Raji (cell line): ENCODE results near the gene GARRE1.

Experiments used
- POLR2A ChIP-seq: IDR thresholded peaks from 2 replicates; pipeline ENCODE4 v1.6.1; 2011; ENCODE audit warnings: low read depth, low read length, control low read depth; ENCODE audit not compliant: insufficient read depth

GARRE1 gene

DNA sequence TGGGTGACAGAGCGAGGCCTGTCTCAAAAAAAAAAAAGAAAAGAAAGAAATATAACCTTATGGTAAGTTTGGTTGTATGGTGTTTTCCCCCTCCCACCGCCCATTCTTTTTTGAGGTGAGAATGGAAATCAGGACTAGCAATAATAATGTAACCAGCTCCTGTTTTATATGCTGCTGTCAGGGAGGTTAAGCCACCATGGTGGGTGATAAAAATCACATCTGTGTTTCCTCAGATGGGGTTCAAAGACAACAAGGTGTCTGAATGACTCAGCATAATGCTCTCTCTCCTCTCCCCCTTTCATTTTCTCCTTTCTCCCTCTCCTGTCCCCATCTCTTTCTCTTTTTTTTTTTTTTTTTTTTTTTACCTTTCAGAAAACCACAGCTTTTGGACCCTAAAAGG lies 28.3 kb upstream of the GARRE1 start:
- no peak for TF ChIP-seq POLR2A

DNA sequence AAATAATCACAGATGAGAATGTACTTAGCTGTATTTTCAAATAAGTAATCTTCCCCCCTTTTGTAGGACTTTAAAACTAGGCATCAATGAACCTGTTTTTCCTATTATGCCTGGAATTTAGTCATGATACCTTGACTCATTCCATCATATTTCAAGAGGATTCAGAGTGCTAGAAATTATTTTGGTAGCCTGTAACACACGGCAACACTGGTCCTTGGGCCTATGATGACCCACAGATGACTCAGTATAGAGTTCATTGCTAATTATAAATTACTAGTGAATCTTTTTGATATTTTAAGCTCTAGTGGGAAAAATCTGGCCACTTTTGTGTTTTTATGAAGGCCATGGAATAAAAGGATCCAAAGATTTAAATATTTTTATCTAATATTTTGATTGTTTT lies 26.0 kb upstream of the GARRE1 start:
- no peak for TF ChIP-seq POLR2A

DNA sequence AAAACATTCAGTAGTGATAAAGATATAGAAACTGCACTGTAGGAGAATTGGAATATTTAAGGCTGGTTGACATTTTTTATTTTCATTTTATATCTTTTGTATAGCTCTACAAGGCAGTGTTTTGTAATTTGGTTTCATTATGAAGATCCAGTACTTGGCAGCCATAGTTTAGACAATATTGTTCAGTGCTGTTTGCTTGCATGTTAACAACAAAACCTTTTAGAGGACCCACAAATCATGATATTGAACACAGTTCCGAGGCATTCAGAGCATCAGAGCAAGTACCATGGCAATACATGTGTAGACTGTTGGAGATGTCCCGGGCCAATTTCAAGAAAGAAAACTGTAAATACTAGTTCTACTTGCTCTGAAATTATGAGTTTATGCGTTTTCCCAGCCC lies 25.6 kb upstream of the GARRE1 start:
- TF ChIP-seq POLR2A, result no peak

DNA sequence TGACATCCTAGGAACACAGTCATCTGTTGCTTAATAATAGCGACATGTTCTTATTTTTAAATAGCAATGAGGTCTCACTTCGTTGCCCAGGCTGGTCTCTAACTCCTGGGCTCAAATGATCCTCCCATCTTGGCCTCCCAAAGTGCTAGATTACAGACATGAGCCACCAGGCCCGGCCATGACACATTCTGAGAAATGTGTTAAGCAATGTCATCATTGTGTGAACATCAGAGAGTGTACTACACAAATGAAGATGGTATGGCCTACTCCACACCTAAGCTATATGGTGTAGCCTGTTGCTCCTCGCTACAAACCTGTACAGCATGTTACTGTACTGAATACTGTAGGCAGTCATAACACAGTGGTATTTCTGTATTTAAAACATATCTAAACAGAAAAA lies 24.6 kb upstream of the GARRE1 start:
- TF ChIP-seq POLR2A, result no peak

DNA sequence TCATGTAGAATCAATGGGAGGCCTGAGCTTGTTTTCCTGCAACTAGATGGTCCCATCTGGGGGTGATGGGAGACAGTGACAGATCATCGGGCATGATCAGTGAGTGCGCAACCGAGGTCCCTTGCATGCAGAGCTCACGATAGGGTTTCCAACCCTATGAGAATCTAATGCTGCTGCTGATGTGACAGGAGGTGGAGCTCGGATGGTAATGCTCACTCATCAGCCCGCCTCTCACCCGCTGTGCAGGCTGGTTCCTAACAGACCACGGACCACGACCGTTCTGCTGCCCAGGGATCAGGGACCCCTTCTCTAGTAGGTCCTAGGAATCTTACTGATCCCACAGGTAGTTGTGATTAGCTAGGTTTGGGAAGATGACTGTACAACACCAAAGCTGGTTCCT lies 23.5 kb upstream of the GARRE1 start:
- TF ChIP-seq POLR2A, result no peak

DNA sequence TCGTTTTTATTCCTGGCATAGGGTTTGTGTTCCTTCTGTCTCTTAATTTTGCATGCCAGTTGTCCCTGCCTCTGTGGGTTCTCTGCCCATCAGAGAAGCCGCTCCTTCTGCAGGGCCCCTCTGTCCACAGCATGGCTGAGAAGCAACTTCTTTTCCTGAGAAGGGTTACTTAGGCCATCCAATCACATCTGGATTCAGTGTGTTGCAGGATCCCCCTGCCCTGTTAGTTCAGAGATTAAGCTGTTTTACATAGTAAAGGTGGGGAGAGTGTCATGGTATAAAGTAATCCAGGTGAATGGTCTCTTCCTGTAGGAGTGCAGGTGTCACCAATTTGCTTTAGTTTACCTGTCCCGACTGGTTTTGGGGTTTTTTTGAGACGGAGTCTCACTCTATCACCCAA lies 22.9 kb upstream of the GARRE1 start:
- TF ChIP-seq POLR2A, result no peak

DNA sequence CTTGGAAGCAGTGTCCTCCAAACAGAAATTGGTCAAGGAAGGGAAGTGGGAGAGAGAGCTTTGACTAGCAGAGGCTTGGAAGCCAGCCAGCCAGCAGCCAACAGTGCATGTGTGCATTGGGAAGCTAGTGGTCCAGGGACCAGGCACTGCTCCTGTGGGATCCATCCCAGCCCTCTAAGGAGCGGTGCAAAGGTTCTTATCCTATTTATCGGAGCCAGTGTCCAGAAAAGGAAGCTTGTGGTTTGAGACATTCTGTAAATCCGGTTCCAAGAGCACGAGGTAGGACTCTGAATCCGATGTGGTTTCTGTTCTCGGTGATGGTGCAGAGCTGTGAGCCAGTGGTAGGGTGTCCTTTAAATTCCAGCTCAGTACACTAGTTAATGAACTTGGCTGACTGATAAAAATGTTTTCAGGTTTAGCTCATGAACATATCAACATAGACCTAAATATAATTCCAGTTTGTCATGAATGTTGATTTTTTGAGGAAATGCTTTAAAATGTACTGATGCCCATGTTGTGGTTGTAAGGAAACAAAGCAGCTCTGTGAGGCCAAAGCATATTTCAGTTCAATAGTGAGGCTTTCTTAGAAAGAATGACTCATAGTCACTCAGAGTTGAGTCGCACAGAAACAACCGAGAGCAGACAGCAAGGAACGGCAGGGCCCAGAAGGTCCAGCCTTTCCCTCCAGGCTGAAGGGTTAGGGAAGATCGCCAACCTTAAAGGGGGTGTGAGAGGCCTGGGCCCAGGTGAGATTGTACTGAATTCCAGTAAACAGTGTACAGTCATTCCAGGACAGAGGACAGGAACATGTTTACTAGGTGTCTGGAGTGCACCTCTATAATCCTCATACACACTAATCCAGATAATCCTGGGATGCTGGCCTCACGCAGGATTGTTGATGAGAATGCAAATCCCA lies 21.5 kb upstream of the GARRE1 start:
- TF ChIP-seq POLR2A, result no peak

DNA sequence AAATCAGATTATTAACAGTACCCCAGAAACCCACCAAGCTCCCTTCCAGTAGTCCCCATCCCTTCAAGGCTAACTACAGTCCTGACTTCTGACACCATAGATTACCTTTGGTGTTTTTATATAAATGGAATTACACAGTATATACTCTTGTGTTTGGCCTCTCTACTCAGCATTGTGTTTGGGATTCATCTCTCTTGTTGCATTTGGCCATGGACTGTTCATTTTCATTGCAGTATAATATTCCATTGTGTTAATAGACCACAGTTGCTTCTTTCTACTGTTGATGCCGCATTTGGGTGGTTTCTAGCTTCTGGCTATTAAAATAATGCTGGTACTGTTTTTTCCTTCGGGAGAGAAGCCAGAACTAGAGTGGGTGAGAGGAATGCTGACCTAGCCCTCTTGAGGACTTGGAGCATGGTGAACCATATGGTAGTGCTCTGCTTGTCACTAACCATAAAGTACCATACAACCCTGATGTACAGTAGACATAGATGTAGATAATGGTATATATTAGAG lies 18.9 kb upstream of the GARRE1 start:
- no peak for TF ChIP-seq POLR2A

DNA sequence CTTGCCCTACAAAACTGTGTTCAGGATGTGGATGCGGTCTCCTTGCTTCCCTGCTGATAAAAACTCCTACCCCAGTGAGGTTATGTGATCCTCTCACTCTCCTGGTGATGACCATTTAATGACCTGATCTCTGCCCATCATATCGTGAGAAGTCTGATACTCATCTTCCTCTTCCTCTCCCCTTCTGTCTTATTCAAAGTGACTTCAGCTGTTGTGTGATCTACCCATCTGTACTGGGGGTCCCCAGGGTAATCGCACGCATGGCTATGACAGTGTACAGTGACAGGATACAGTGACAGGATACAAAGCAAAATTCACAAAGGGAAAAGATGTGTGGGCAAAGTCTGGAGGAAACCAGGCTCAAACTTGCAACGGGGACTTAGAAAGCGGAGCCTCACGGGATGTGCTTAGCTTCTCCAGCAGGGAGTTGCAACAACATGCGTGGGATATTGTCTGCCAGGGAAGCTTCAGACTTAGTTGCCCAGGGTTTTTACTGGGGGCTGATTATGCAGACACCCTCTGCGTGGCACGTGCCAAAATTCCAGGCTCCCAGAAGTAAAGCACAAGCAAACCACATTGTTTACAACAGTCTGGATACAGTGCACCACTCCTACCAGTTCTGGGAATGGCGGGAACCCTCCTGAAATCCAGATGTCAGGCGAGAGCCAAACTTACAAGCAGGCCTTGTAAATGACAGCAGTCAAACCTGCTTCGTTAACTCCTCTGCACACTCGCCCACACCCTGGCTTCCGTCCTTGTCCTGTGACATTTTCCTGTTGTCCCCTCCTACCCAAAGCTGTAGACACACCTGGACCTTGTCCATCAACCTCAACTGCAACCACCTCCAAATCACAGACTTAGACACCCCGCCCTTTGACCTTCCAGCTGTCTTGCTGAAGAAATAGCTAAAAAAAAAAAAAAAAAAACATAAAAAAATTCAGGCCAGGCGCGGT lies 18.0 kb upstream of the GARRE1 start:
- TF ChIP-seq POLR2A, result no peak

DNA sequence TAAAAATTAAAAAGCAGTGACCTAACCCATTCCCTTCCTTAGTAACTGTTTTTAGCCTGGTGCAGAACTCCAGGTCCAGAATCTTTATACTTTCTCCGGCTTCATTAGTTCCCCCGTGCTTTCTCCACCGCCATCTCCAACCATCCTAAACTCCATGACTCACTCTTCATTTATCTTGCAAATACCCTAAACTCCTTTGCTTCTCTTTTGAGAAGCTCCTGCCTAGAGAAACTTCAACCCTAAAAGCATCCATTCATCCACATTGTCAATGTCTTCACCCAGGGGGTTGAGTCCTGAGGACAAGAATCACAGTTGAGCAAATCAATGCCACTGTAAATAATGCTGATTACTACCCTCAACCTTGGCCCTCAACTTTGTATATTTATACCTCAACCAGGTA lies 17.1 kb upstream of the GARRE1 start:
- TF ChIP-seq POLR2A, result no peak

DNA sequence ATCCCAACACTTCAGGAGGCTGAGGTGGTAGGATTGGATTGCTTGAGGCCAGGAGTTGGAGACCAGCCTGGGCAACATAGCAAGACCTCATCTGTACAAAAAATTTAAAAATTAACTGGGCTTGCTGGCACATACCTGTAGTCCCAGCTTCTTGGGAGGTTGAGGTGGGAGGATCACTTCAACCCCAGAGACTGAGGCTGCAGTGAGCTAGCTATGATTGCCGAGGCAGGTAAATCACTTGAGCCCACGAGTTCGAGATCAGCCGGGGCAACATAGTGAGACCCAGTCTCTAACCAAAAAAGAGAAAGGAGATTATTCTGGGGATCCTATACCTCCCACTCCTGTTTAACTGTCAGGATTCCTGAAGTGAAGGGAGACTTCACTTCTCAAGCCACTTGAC lies 16.4 kb upstream of the GARRE1 start:
- no peak for TF ChIP-seq POLR2A

DNA sequence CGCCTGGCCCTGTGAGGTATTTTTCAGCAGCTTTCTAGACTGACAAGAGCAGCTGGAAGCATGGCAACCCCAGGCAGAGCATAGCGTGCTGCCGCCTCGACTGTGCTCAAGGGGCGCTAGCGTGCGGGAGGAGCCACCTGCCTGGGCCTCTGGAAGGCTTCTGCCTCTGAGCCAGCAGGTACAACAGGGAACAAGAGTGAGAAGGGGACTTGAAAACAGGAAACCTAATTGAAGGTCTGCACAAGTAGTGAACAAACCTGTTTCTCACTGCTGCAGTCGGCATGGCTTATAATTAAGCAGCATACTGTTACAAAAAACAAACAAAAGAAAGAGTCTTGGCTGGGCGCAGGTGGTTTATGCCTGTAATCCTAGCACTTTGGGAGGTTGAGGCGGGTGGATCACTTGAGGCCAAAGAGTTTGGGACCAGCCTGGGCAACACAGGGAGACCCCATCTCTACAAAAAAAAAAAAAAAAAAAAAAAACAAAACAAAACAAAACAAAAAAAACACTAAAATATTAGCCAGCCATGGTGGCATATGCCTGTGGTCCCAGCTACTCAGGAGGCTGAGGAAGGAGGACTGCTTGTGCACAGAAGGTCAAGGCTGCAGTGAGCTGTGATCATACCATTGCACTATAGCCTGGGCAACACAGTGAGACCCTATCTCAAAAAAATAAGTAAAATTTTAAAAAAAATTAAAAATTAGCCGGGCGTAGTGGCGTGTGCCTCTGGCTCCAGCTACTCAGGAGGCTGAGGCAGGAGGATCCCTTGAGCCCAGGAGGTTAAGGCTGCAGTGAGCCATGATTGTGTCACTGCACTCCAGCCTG lies 12.6 kb upstream of the GARRE1 start:
- TF ChIP-seq POLR2A, result no peak

DNA sequence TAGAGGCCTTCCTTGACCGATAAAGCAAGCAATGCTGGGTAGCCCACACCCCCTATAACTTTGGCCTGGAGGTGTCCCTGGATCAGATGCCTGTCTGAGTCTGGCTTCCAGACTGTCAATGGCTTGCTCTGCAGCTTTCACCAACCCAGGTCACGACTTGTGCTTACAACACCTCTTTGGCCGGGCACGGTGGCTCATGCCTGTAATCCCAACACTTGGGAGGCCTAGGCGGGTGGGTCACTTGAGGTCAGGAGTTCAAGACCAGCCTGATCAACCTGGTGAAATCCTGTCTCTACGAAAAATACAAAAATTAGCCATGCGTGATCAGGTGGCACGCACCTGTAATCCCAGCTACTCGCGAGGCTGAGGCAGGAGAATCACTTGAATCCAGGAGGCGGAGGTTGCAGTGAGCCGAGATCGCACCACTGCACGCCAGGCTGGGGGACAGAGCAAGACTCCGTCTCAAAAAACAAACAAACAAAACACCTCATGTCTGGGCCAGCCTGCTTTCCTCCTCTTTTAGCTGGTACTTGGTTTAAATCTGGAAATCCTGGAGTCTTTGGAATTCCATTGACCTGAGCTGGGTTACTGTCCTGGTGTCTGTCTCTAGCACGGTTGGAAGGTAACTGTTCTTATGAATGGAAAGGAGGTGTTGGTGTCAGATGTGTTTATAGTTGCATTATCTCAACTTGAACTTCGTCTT lies 10.3 kb upstream of the GARRE1 start:
- no peak for TF ChIP-seq POLR2A

DNA sequence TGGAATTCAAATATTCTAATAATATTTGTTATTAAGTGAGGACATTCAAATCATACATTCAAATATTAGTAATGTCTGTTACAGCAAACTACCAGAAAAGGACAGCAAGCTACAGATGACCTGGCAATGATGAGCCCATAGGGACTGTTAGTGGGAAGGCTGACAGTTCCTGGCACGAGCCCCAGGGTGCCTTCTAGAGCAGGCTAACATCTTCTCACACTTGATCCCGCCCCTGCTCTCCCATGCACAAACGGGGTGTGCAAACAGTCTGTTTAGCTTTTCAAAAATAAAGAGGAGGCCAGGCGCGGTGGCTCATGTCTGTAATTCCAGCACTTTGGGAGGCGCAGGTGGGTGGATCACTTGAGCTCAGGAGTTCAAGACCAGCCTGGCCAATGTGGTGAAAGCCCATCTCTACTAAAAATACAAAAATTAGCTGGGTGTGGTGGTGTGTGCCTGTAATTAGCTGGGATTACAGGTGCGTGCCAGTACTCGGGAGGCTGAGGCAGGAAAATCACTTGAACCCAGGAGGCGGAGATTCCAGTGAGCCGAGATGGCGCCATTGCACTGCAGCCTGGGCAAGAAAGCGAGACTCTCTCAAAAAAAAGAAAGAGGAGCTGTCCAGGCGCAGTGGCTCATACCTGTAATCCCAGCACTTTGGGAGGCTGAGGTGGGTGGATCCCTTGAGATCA lies 9.6 kb upstream of the GARRE1 start:
- TF ChIP-seq POLR2A, result no peak
